PFSK-1 (cell line): ENCODE data around the gene FASN.

Source experiments
- FOXP2 ChIP-seq: optimal IDR thresholded peaks from 2 replicates; pipeline ENCODE3; 2011; ENCODE audit warnings: borderline replicate concordance, control low read depth, inconsistent platforms; ENCODE audit not compliant: insufficient read depth; ENCODE audit errors: extremely low read length, extremely low read depth
- POLR2AphosphoS5 ChIP-seq: IDR thresholded peaks from 2 replicates; pipeline ENCODE4 v1.6.1; 2012; ENCODE audit warnings: low read depth, mild to moderate bottlenecking, control low read depth, low read length, moderate library complexity
- SIN3A ChIP-seq: IDR thresholded peaks from 2 replicates; pipeline ENCODE4 v1.6.1; 2012; ENCODE audit warnings: mild to moderate bottlenecking, low read length, moderate library complexity, borderline replicate concordance; ENCODE audit not compliant: insufficient read depth
- TAF1 ChIP-seq: IDR thresholded peaks from 2 replicates; pipeline ENCODE4 v1.6.1; 2012; ENCODE audit warnings: low read length, control low read depth, borderline replicate concordance; ENCODE audit not compliant: insufficient read depth
- TF ChIP-seq, protein P1 (sequence below), 2 experiments: IDR thresholded peaks; 2 replicates each; pipeline versions ENCODE4 v1.6.1 to v1.8.0; 2011 to 2012; ENCODE audit warnings: low read depth in 2 of 2, low read length in 2 of 2, control low read depth in 1 of 2, inconsistent platforms in 1 of 2, mild to moderate bottlenecking in 1 of 2, moderate library complexity in 1 of 2; ENCODE audit not compliant: insufficient read depth in 1 of 2

FASN gene

GRCh38 chr17:82121246-82121645 is 23.2 kb upstream of the FASN start:
- TF ChIP-seq FOXP2 (no peak), SIN3A (no peak), TAF1 (no peak), POLR2AphosphoS5 (no peak)
- TF ChIP-seq, protein P1, sequence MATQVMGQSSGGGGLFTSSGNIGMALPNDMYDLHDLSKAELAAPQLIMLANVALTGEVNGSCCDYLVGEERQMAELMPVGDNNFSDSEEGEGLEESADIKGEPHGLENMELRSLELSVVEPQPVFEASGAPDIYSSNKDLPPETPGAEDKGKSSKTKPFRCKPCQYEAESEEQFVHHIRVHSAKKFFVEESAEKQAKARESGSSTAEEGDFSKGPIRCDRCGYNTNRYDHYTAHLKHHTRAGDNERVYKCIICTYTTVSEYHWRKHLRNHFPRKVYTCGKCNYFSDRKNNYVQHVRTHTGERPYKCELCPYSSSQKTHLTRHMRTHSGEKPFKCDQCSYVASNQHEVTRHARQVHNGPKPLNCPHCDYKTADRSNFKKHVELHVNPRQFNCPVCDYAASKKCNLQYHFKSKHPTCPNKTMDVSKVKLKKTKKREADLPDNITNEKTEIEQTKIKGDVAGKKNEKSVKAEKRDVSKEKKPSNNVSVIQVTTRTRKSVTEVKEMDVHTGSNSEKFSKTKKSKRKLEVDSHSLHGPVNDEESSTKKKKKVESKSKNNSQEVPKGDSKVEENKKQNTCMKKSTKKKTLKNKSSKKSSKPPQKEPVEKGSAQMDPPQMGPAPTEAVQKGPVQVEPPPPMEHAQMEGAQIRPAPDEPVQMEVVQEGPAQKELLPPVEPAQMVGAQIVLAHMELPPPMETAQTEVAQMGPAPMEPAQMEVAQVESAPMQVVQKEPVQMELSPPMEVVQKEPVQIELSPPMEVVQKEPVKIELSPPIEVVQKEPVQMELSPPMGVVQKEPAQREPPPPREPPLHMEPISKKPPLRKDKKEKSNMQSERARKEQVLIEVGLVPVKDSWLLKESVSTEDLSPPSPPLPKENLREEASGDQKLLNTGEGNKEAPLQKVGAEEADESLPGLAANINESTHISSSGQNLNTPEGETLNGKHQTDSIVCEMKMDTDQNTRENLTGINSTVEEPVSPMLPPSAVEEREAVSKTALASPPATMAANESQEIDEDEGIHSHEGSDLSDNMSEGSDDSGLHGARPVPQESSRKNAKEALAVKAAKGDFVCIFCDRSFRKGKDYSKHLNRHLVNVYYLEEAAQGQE (IDR thresholded peaks at IDR 0.05; ENCODE audit: insufficient read depth in 1 of 2, low read depth in 2 of 2, low read length in 2 of 2): no peak

GRCh38 chr17:82120148-82120547 is 22.1 kb upstream of the FASN start:
- TF ChIP-seq TAF1 (no peak), POLR2AphosphoS5 (no peak), SIN3A (no peak), FOXP2 (no peak)
- TF ChIP-seq, protein P1 (IDR thresholded peaks at IDR 0.05; ENCODE audit: insufficient read depth in 1 of 2, low read depth in 2 of 2, low read length in 2 of 2): no peak

DNA sequence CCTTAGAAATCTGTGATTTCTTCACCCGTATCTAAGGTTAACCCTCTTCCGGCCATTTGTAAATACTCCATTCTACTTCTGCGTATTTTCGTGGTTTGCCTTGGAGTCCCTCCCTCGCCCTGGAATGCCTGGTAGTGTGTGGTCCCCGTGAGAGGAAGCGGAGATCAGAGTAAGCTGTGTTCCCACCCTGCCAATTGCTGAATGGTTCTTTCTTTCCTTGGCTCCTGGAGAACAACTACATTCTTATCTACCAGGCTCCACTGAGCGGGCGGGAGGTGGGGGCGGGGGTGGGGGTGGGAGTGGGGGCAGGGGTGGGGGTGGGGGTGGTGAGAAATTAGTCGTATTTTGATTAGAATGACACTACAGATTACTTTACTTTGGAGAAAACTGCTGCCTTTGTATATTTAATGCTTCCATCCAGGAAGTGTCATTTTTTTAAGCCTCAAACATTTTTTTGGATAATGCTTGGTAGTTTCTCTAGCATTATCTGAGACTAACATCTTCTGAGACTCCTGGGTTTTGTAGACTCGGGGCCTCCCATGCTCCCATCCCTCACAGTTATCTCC is 20.9 kb upstream of the FASN start:
- TF ChIP-seq SIN3A (no peak), TAF1 (no peak), FOXP2 (no peak)
- TF ChIP-seq, protein P1 (IDR thresholded peaks at IDR 0.05; ENCODE audit: insufficient read depth in 1 of 2, low read depth in 2 of 2, low read length in 2 of 2): no peak

DNA sequence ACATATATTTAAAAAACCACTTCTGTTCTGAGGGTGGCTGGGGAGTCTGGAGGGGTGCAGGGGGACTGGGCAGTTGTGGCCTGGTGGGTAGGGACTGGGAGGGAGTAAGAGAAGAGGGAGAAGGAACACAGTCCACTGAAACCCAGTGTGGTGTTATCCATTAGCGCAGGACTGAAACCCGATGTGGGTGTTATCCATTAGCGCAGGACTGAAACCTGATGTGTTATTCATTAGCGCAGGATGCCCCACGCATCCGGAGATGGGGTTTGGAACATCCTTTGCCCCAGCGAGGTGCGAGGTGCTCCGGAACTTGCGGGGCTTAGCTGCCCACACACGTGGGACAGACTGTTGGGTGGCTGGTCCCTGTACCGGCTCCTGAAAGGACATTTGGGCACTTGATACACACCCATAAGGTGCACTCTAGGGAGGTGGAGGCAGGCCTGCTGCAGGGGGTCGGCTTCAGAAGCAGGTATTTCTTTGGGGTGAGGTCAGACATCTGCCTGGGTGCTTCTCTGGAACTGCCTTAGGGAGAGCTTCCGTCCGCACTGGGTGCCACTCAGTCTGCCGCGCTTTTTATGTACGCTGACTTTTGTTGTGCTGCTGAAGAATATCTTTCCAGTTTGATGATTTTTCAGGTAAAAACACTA is 20.3 kb upstream of the FASN start:
- TF ChIP-seq FOXP2: peak; percentile 22
- no peak for TF ChIP-seq POLR2AphosphoS5

DNA sequence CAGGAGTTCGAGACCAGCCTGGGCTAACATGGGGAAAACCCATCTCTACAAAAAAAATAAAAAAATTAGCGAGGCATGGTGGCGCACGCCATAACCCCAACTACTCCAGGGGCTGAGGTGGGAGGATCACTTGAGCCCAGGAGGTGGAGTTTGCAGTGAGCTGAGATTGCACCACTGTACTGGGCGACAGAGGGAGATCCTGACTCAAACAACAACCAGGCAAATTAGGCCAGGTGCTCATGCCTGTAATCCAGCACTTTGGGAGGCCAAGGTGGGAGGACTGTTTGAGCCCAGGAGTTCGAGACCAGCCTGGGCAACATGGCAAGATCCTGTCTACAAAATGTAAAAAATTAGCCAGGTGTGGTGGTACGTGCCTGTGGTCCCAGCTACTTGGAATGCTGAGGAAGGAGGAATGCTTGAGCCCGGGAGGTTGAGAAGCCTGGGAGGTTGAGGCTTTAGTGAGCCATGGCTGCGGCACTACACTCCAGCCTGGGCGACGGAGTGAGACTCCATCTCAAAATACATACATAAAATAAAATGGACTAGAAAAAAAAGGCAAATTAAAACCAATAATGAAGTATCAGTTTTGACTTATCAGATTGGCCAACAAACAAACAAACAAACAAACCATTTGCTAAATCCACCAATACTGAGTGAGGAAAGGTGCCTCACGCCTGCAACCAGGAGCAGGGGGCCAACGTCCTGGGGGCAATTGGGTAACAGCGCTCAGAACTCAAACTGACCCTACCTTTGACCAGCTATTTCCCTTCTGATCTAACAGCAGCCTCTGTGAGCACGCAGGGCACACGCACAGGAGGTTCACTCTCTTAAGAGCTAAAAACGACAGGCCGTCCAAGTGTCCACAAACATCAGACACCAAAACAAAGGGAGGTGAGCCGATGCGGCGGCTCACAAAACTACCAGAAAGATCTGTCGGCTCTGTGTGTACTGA is 19.4 kb upstream of the FASN start:
- TF ChIP-seq TAF1 (no peak), SIN3A (no peak), POLR2AphosphoS5 (no peak), FOXP2 (no peak)
- TF ChIP-seq, protein P1 (IDR thresholded peaks at IDR 0.05; ENCODE audit: insufficient read depth in 1 of 2, low read depth in 2 of 2, low read length in 2 of 2): no peak
